Prostate gland (tissue), 2 donors: ENCODE data around the gene VPS13D. TPM values are rescaled to one million over a fixed set of nuclear protein-coding genes. Genes with fewer than 3 reads are reported as not detected.

Source experiments
- DNase-seq: peaks from one replicate; pipeline ENCODE4 v3.0.0-alpha.2; 2019; ENCODE audit warnings: low spot score
- H3K27ac ChIP-seq, 2 donors: fragments of 200-600 bp; sonication (generic); 2 replicates each; pipeline ENCODE4 v1.5.1; 2017 to 2019
- H3K27me3 ChIP-seq: fragments of 200-600 bp; sonication (generic); replicated peaks from 2 replicates; pipeline ENCODE4 v1.5.1; 2019; ENCODE audit not compliant: insufficient read depth
- H3K36me3 ChIP-seq, 2 donors: fragments of 200-600 bp; sonication (generic); 1 replicate in 1 of 2; 2 replicates in 1 of 2; pipeline versions ENCODE4 v1.5.1 to v1.8.1; 2017 to 2019
- H3K4me1 ChIP-seq: fragments of 200-600 bp; sonication (generic); replicated peaks from 2 replicates; pipeline ENCODE4 v1.5.1; 2019
- H3K4me3 ChIP-seq, 2 donors: fragments of 200-600 bp; sonication (generic); 2 replicates each; pipeline ENCODE4 v1.5.1; 2017 to 2019
- H3K9me3 ChIP-seq: fragments of 200-600 bp; sonication (generic); 2 replicates; pipeline ENCODE4 v1.5.1; 2017
- CTCF ChIP-seq, 4 experiments: fragments of 200-600 bp in 2 of 4; fragments of 450-650 bp in 2 of 4; sonication (generic) in 2 of 4; IDR thresholded peaks; 1 replicate in 3 of 4; 2 replicates in 1 of 4; pipeline ENCODE4 v1.5.1; 2016 to 2019; ENCODE audit warnings: antibody characterized with exemption in 4 of 4, mild to moderate bottlenecking in 2 of 4, moderate library complexity in 2 of 4
- POLR2A ChIP-seq: fragments of 450-650 bp; IDR thresholded peaks from one replicate; pipeline ENCODE4 v1.6.1; 2016; ENCODE audit warnings: antibody characterized with exemption, mild to moderate bottlenecking
- POLR2AphosphoS5 ChIP-seq: sonication (generic); formaldehyde crosslinking; IDR thresholded peaks from one replicate; pipeline ENCODE4 v1.6.1; 2017; ENCODE audit warnings: antibody characterized with exemption
- WGBS: methylation state at CpG from one replicate; pipeline ENCODE4 v1.1.5; 2018; 5-methylcytosine and 5-hydroxymethylcytosine counted together
- intact Hi-C: fragments of 100-400 bp; cut with DNase I; formaldehyde crosslinking; loops from one replicate; pipeline ENCODE4 v1.14.2; 2022
- total RNA-seq, 2 donors: library from RNA; depleted of rRNA; stranded (reverse); fragments of >200 nt; gene quantifications; one replicate each; pipeline ENCODE4 v1.1.0, GENCODE V29; 2016

Gene VPS13D
- total RNA-seq, 2 donors from 2014 or later = 60.7 to 80.8 TPM

- H3K27me3 ChIP-seq = no peaks in the 10 kb centered on the region
- WGBS = 89% methylated on average over 3 of the region's 3 CpGs
- TF ChIP-seq POLR2AphosphoS5 = no peak
- TF ChIP-seq POLR2A = no peak
- no peak for TF ChIP-seq CTCF (IDR thresholded peaks at IDR 0.05)
- H3K27ac ChIP-seq = peak overlapping the region; percentile 76 to 85
- H3K4me3 ChIP-seq = no peak overlapping the region
- no peaks in the 10 kb centered on the region for H3K9me3 ChIP-seq
- intact Hi-C loops = no loop called here
- DNase-seq = no peak
- peaks cover 42% of the 10 kb centered on the region for H3K4me1 ChIP-seq
- H3K36me3 ChIP-seq = no peaks in the 10 kb centered on the region
Observed at GRCh38 chr1:12480041-12480440, 250.2 kb downstream of the VPS13D start.

- Histone ChIP-seq H3K4me1 (peaks cover 46% of the 10 kb centered on the region), H3K9me3 (no peaks in the 10 kb centered on the region), H3K36me3 (no peaks in the 10 kb centered on the region), H3K27me3 (no peaks in the 10 kb centered on the region), H3K4me3 (no peak overlapping the region), H3K27ac (peak overlapping the region; percentile 76 to 85)
- 52% methylated on average over 5 of the region's 5 CpGs for WGBS
- intact Hi-C loops = no loop called here
- no peak for DNase-seq
- TF ChIP-seq CTCF (IDR thresholded peaks at IDR 0.05) (no peak), POLR2A (peak; percentile 10), POLR2AphosphoS5 (peak; percentile 71)
Observed at GRCh38 chr1:12480748-12481362, 251.0 kb downstream of the VPS13D start.

- H3K36me3 ChIP-seq = no peaks in the 10 kb centered on the region
- TF ChIP-seq POLR2AphosphoS5 (no peak), CTCF (IDR thresholded peaks at IDR 0.05) (no peak), POLR2A (no peak)
- H3K9me3 ChIP-seq = no peaks in the 10 kb centered on the region
- H3K27ac ChIP-seq = peak overlapping the region; percentile 13 to 85
- intact Hi-C loops = no loop called here
- 91% methylated on average over 6 of the region's 6 CpGs for WGBS
- no peaks in the 10 kb centered on the region for H3K27me3 ChIP-seq
- no peak for DNase-seq
- H3K4me3 ChIP-seq = no peak overlapping the region
- peaks cover 42% of the 10 kb centered on the region for H3K4me1 ChIP-seq
Observed at GRCh38 chr1:12481928-12482327, 252.1 kb downstream of the VPS13D start.

GRCh38 chr1:12482988-12483387, 253.2 kb downstream of the VPS13D start:
- H3K9me3 ChIP-seq = no peaks in the 10 kb centered on the region
- no peaks in the 10 kb centered on the region for H3K27me3 ChIP-seq
- intact Hi-C loops = no loop called here
- TF ChIP-seq POLR2A = no peak
- TF ChIP-seq CTCF (IDR thresholded peaks at IDR 0.05) = no peak
- no peak for TF ChIP-seq POLR2AphosphoS5
- 45% methylated on average over 3 of the region's 3 CpGs for WGBS
- no peak overlapping the region for H3K4me3 ChIP-seq
- no peak for DNase-seq
- H3K27ac ChIP-seq = no peak overlapping the region
- no peaks in the 10 kb centered on the region for H3K36me3 ChIP-seq
- H3K4me1 ChIP-seq = peaks cover 36% of the 10 kb centered on the region
